PFSK-1 (cell line): ENCODE measurements around the gene OR4F15. TPM values are rescaled to one million over a fixed set of nuclear protein-coding genes. Genes with fewer than 3 reads are reported as not detected.

Experiments used
- FOXP2 ChIP-seq: optimal IDR thresholded peaks from 2 replicates; pipeline ENCODE3; 2011; ENCODE audit warnings: borderline replicate concordance, control low read depth, inconsistent platforms; ENCODE audit not compliant: insufficient read depth; ENCODE audit errors: extremely low read length, extremely low read depth
- POLR2AphosphoS5 ChIP-seq: IDR thresholded peaks from 2 replicates; pipeline ENCODE4 v1.6.1; 2012; ENCODE audit warnings: low read depth, mild to moderate bottlenecking, control low read depth, low read length, moderate library complexity
- SIN3A ChIP-seq: IDR thresholded peaks from 2 replicates; pipeline ENCODE4 v1.6.1; 2012; ENCODE audit warnings: mild to moderate bottlenecking, low read length, moderate library complexity, borderline replicate concordance; ENCODE audit not compliant: insufficient read depth
- TAF1 ChIP-seq: IDR thresholded peaks from 2 replicates; pipeline ENCODE4 v1.6.1; 2012; ENCODE audit warnings: low read length, control low read depth, borderline replicate concordance; ENCODE audit not compliant: insufficient read depth
- polyA plus RNA-seq: library from polyadenylated mRNA; unstranded; fragments of >200 nt; gene quantifications from one replicate; pipeline ENCODE4 v1.2.1, GENCODE V29; 2012; ENCODE audit warnings: low read depth, missing spikeins; ENCODE audit not compliant: insufficient read length
- TF ChIP-seq, protein P1 (sequence below), 2 experiments: IDR thresholded peaks; 2 replicates each; pipeline versions ENCODE4 v1.6.1 to v1.8.0; 2011 to 2012; ENCODE audit warnings: low read depth in 2 of 2, low read length in 2 of 2, control low read depth in 1 of 2, inconsistent platforms in 1 of 2, mild to moderate bottlenecking in 1 of 2, moderate library complexity in 1 of 2; ENCODE audit not compliant: insufficient read depth in 1 of 2

OR4F15 gene
- not detected for polyA plus RNA-seq

DNA sequence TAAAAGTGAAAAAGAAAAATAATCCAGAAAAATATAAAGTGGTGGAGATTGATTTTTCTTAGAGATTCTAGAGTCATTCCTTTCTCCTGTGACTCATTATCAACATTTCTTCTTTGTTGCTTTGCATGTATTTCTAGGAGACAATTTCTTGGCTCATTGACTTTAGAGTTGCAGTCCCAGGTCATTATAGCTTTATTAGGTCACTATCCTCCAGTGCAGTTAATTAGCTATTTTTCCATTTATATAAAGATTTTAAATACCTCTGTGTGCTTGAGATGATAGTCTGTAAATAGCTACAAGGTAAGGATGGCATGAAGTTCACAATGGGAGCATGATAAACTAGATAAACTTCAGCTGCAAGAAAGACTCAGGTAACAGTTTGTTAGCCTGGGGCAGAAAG, at the start of gene OR4F15:
Gene OR4F15, plus strand, starts transcription at position 301 of the 400 bp plus-strand sequence. CDS start 5,985 bp downstream, outside the sequence.
- TF ChIP-seq SIN3A: no peak
- no peak for TF ChIP-seq TAF1
- TF ChIP-seq POLR2AphosphoS5: no peak
- TF ChIP-seq, protein P1, sequence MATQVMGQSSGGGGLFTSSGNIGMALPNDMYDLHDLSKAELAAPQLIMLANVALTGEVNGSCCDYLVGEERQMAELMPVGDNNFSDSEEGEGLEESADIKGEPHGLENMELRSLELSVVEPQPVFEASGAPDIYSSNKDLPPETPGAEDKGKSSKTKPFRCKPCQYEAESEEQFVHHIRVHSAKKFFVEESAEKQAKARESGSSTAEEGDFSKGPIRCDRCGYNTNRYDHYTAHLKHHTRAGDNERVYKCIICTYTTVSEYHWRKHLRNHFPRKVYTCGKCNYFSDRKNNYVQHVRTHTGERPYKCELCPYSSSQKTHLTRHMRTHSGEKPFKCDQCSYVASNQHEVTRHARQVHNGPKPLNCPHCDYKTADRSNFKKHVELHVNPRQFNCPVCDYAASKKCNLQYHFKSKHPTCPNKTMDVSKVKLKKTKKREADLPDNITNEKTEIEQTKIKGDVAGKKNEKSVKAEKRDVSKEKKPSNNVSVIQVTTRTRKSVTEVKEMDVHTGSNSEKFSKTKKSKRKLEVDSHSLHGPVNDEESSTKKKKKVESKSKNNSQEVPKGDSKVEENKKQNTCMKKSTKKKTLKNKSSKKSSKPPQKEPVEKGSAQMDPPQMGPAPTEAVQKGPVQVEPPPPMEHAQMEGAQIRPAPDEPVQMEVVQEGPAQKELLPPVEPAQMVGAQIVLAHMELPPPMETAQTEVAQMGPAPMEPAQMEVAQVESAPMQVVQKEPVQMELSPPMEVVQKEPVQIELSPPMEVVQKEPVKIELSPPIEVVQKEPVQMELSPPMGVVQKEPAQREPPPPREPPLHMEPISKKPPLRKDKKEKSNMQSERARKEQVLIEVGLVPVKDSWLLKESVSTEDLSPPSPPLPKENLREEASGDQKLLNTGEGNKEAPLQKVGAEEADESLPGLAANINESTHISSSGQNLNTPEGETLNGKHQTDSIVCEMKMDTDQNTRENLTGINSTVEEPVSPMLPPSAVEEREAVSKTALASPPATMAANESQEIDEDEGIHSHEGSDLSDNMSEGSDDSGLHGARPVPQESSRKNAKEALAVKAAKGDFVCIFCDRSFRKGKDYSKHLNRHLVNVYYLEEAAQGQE (IDR thresholded peaks at IDR 0.05; ENCODE audit: insufficient read depth in 1 of 2, low read depth in 2 of 2, low read length in 2 of 2): no peak
- no peak for TF ChIP-seq FOXP2

DNA sequence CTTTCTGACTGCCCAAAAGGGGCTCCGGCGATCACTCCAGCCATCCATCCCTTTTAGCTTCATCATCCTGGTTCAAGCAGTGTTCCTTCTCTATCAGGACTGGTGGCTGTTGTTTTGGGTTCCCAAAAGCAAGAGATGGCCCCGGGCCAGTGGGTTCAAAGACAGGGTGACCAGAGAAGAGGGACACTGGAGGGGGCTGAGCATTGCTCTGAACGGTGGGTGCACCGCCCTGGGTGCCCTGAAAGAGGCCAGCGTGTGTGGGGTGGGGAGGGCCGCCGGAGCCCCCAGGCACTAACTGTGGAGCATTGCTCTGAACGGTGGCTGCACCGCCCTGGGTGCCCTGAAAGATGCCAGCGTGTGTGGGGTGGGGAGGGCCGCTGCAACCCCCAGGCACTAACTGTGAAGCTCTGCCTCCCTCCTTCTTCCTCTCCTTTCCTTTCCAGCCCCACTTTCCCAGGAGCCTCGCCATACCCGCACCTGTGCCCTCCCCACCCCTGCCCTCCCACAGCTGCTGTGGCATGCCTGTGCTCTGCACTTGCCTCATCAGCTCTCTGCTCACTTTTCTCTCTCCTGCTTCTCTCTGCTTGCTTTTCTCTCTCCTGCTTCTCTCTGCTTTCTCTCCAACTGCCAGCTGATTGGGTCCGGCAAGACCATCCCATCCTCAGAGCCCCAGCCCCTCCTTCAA, 46.1 kb upstream of the OR4F15 start:
- TF ChIP-seq SIN3A (no peak), FOXP2 (no peak)
- TF ChIP-seq, protein P1 (IDR thresholded peaks at IDR 0.05; ENCODE audit: insufficient read depth in 1 of 2, low read depth in 2 of 2, low read length in 2 of 2): no peak

DNA sequence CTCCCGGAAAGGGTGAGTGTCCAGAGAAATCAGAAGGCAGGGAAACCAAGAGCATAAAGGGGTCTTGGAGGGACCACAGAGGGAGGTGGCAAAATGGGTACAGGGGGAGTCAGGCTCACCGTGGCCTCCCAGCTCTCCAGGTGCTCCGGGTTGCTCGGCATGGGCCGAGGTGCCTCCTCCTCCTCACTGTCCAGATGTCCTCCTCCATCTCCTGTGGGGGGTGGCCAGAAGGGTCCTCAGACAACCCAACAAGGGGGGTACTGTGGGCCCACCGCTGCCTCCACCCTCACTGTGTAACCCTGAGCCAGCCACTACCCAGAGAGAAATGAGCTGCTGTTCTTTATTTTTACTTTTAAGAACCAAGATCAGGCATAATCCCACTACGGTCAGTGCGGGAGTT, 39.1 kb upstream of the OR4F15 start:
- no peak for TF ChIP-seq FOXP2
- TF ChIP-seq TAF1: no peak
- TF ChIP-seq, protein P1 (IDR thresholded peaks at IDR 0.05; ENCODE audit: insufficient read depth in 1 of 2, low read depth in 2 of 2, low read length in 2 of 2): no peak
- TF ChIP-seq SIN3A: no peak
- no peak for TF ChIP-seq POLR2AphosphoS5

- no peak for TF ChIP-seq SIN3A
Measured at GRCh38 chr15:101773496-101774100, 38.4 kb upstream of the OR4F15 start.

DNA sequence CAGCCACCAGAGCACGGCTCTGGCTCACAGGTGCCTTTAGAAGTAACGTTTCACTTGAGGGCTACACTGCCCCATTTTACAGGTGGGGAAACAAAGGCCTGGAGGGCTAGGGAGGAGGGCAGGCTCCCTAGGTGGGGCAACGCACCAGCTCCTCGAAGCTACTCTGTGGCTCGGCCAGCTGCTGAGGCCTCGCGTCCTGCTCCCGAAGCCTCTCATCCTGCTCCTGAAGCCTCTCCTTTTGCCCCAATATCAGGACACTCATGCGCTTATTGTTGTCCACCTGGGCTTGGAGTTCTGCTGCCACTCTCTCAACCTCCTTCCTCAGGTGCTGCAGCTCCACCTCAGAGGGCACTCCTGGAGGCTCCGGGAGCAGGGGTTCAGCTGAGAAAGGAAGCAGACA, 36.9 kb upstream of the OR4F15 start:
- TF ChIP-seq FOXP2 (no peak), TAF1 (no peak), POLR2AphosphoS5 (no peak), SIN3A (no peak)
- TF ChIP-seq, protein P1 (IDR thresholded peaks at IDR 0.05; ENCODE audit: insufficient read depth in 1 of 2, low read depth in 2 of 2, low read length in 2 of 2): no peak
